ENCODE measurements around the gene FSIP1.

DNA sequence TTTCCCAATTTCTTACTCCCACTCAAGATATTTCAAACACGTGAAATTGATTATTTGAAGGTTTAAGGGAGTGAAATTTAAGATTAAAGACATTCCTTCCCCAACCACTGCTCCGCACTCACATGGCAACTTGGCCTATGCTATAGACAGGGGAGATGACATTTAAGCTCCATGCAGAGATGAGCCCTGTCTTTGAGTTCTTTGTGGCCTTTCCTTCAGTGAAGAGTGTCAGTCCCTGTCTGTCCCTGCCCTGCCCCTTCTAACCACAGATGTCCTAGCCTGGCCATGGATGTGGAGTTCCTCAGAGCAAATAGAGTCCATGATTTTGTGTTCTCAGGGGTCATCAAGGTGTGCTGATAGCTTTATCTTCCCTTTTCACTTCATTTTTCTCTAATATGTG is 231.2 kb downstream of the FSIP1 start:
- TF ChIP-seq, protein P1, sequence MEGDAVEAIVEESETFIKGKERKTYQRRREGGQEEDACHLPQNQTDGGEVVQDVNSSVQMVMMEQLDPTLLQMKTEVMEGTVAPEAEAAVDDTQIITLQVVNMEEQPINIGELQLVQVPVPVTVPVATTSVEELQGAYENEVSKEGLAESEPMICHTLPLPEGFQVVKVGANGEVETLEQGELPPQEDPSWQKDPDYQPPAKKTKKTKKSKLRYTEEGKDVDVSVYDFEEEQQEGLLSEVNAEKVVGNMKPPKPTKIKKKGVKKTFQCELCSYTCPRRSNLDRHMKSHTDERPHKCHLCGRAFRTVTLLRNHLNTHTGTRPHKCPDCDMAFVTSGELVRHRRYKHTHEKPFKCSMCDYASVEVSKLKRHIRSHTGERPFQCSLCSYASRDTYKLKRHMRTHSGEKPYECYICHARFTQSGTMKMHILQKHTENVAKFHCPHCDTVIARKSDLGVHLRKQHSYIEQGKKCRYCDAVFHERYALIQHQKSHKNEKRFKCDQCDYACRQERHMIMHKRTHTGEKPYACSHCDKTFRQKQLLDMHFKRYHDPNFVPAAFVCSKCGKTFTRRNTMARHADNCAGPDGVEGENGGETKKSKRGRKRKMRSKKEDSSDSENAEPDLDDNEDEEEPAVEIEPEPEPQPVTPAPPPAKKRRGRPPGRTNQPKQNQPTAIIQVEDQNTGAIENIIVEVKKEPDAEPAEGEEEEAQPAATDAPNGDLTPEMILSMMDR (IDR thresholded peaks at IDR 0.05): no peak
- no peak for TF ChIP-seq EZH2 (IDR thresholded peaks at IDR 0.05)

All from neural progenitor cell (in vitro differentiated cells).